Hepatocyte (in vitro differentiated cells): ENCODE measurements around the gene RNF168. TPM values are rescaled to one million over a fixed set of nuclear protein-coding genes. Genes with fewer than 3 reads are reported as not detected.
"Not testable (repeated sequence)": the region's sequence is repeated elsewhere in the genome, so short reads cannot be mapped to it uniquely, and the experiment has no call there.

Experiments used
- DNase-seq: peaks from one replicate; pipeline ENCODE4 v3.0.0-alpha.2; 2016; ENCODE audit warnings: low spot score
- H2AFZ ChIP-seq: fragments of 200-600 bp; sonication (generic); 2 replicates; pipeline ENCODE4 v1.6.0; 2016; ENCODE audit warnings: antibody characterized with exemption, mild to moderate bottlenecking
- H3K27ac ChIP-seq: fragments of 200-600 bp; sonication (generic); 2 replicates; pipeline ENCODE4 v1.5.1; 2016; ENCODE audit warnings: mild to moderate bottlenecking
- H3K27me3 ChIP-seq: fragments of 200-600 bp; sonication (generic); 2 replicates; pipeline ENCODE4 v1.6.1; 2016
- H3K36me3 ChIP-seq: fragments of 200-600 bp; sonication (generic); replicated peaks from 2 replicates; pipeline ENCODE4 v1.5.1; 2016; ENCODE audit warnings: low read depth; ENCODE audit not compliant: insufficient read depth
- H3K4me1 ChIP-seq: fragments of 200-600 bp; sonication (generic); 2 replicates; pipeline ENCODE4 v1.5.1; 2016; ENCODE audit warnings: mild to moderate bottlenecking, moderate library complexity; ENCODE audit not compliant: insufficient read depth
- H3K4me2 ChIP-seq: fragments of 200-600 bp; sonication (generic); 2 replicates; pipeline ENCODE4 v1.6.0; 2016
- H3K4me3 ChIP-seq: fragments of 200-600 bp; sonication (generic); 2 replicates; pipeline ENCODE4 v1.5.1; 2016; ENCODE audit warnings: mild to moderate bottlenecking
- H3K79me2 ChIP-seq: fragments of 200-600 bp; sonication (generic); 2 replicates; pipeline ENCODE4 v1.6.0; 2017; ENCODE audit warnings: mild to moderate bottlenecking
- H3K9me2 ChIP-seq: fragments of 200-600 bp; sonication (generic); replicated peaks from 2 replicates; pipeline ENCODE4 v1.6.0; 2017; ENCODE audit warnings: mild to moderate bottlenecking; ENCODE audit not compliant: insufficient read depth
- H3K9me3 ChIP-seq: fragments of 200-600 bp; sonication (generic); 2 replicates; pipeline ENCODE4 v1.5.1; 2016; ENCODE audit warnings: low read depth, mild to moderate bottlenecking
- H4K20me1 ChIP-seq: fragments of 200-600 bp; sonication (generic); 2 replicates; pipeline ENCODE4 v1.6.0; 2016; ENCODE audit warnings: mild to moderate bottlenecking; ENCODE audit not compliant: insufficient read depth, poor library complexity, severe bottlenecking
- CTCF ChIP-seq: fragments of 200-600 bp; sonication (generic); IDR thresholded peaks from 2 replicates; pipeline ENCODE4 v1.5.1; 2016; ENCODE audit warnings: antibody characterized with exemption, mild to moderate bottlenecking; ENCODE audit not compliant: poor library complexity
- EZH2 ChIP-seq: fragments of 200-600 bp; sonication (generic); IDR thresholded peaks from 2 replicates; pipeline ENCODE4 v1.6.1; 2016; ENCODE audit warnings: antibody characterized with exemption, mild to moderate bottlenecking, borderline replicate concordance
- EZH2phosphoT487 ChIP-seq: fragments of 200-600 bp; sonication (generic); IDR thresholded peaks from one replicate; pipeline ENCODE4 v1.6.1; 2018; ENCODE audit warnings: antibody characterized with exemption, mild to moderate bottlenecking, low read depth, moderate library complexity; ENCODE audit not compliant: unreplicated experiment, severe bottlenecking
- WGBS: methylation state at CpG from one replicate; pipeline ENCODE4 v1.1.6; 2016; ENCODE audit warnings: low lambda C conversion rate; ENCODE audit errors: missing lambda C conversion rate; 5-methylcytosine and 5-hydroxymethylcytosine counted together
- polyA plus RNA-seq: library from polyadenylated mRNA; unstranded; fragments of >200 nt; fragmentation: Nextera tagmentation; extraction: Ambion mirVana; gene quantifications from 2 replicates; pipeline ENCODE4 v1.2.1, GENCODE V29; 2016
- total RNA-seq: library from RNA; depleted of rRNA; stranded (reverse); fragments of >200 nt; gene quantifications from 2 replicates; pipeline ENCODE4 v1.2.3, GENCODE V29; 2014

RNF168 gene
- total and polyA plus RNA-seq, 2 experiments from 2014 or later, result 5.3 to 13.5 TPM

DNA sequence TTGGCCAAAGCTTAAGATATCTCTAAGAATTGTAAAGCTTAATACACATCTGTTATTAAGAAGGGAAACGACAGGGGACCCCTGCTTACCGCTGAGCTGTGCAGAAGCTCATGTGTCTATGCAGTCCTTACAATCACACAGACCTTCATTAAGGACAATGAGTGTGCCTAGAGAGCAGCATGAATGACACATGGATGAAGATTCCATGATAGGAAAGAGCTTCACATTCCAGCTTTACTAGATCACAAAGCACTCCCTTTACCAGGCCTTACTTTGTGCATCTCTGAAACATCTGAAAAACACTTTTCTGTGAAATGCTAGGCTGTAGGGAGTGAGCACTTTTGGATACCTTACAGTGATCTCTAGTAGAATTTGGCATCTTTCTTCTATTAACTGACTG is 32.0 kb downstream of the RNF168 start:
- 85% methylated on average over 2 of the region's 2 CpGs for WGBS
- no peaks in the 10 kb centered on the region for H3K4me1 ChIP-seq
- H3K27me3 ChIP-seq, result no peaks in the 10 kb centered on the region
- no peak overlapping the region for H2AFZ ChIP-seq
- H4K20me1 ChIP-seq, result no peaks in the 10 kb centered on the region
- peaks cover 2% of the 10 kb centered on the region for H3K79me2 ChIP-seq
- no peaks in the 10 kb centered on the region for H3K9me3 ChIP-seq
- H3K9me2 ChIP-seq, result no peaks in the 10 kb centered on the region
- H3K4me2 ChIP-seq, result no peak overlapping the region
- H3K4me3 ChIP-seq, result no peak overlapping the region
- no peak for DNase-seq
- TF ChIP-seq EZH2 (no peak), EZH2phosphoT487 (no peak), CTCF (no peak)
- H3K36me3 ChIP-seq, result no peaks in the 10 kb centered on the region
- no peak overlapping the region for H3K27ac ChIP-seq

- not testable (repeated sequence) for H3K79me2 ChIP-seq, H2AFZ ChIP-seq, H3K4me1 ChIP-seq, H4K20me1 ChIP-seq, DNase-seq, H3K27me3 ChIP-seq, H3K4me2 ChIP-seq, H3K27ac ChIP-seq, H3K9me2 ChIP-seq, H3K4me3 ChIP-seq, H3K9me3 ChIP-seq, H3K36me3 ChIP-seq
- 98% methylated on average over 3 of the region's 3 CpGs for WGBS
Measured at GRCh38 chr3:196470182-196470581, 33.4 kb downstream of the RNF168 start.

GRCh38 chr3:196463804-196464203 is 39.8 kb downstream of the RNF168 start:
- no peaks in the 10 kb centered on the region for H3K27me3 ChIP-seq
- no peaks in the 10 kb centered on the region for H4K20me1 ChIP-seq
- no peak overlapping the region for H2AFZ ChIP-seq
- H3K4me3 ChIP-seq, result no peak overlapping the region
- H3K9me3 ChIP-seq, result no peaks in the 10 kb centered on the region
- DNase-seq, result no peak
- H3K79me2 ChIP-seq, result no peaks in the 10 kb centered on the region
- no peaks in the 10 kb centered on the region for H3K36me3 ChIP-seq
- H3K9me2 ChIP-seq, result no peaks in the 10 kb centered on the region
- 95% methylated on average over 3 of the region's 3 CpGs for WGBS
- H3K27ac ChIP-seq, result no peak overlapping the region
- H3K4me2 ChIP-seq, result no peak overlapping the region
- TF ChIP-seq CTCF (no peak), EZH2 (no peak), EZH2phosphoT487 (no peak)
- H3K4me1 ChIP-seq, result no peaks in the 10 kb centered on the region

- H3K27ac ChIP-seq, result no peak overlapping the region
- 48% methylated on average over 2 of the region's 2 CpGs for WGBS
- TF ChIP-seq EZH2phosphoT487 (no peak), EZH2 (no peak), CTCF (no peak)
Measured at GRCh38 chr3:196463478-196463756, 40.2 kb downstream of the RNF168 start.

GRCh38 chr3:196462680-196463477 is 40.7 kb downstream of the RNF168 start:
- H3K79me2 ChIP-seq, H2AFZ ChIP-seq: not testable (repeated sequence)

More at GRCh38 chr3:196463478-196463756, 40.2 kb downstream of the RNF168 start:
- Histone ChIP-seq H2AFZ (no peak overlapping the region), H3K36me3 (no peaks in the 10 kb centered on the region), H3K9me3 (no peaks in the 10 kb centered on the region), H3K27me3 (no peaks in the 10 kb centered on the region), H3K79me2 (no peaks in the 10 kb centered on the region), H3K4me3 (no peak overlapping the region), H4K20me1 (no peaks in the 10 kb centered on the region), H3K4me1 (no peaks in the 10 kb centered on the region), H3K4me2 (no peak overlapping the region), H3K9me2 (no peaks in the 10 kb centered on the region)
- DNase-seq, result no peak

More at GRCh38 chr3:196462680-196463477, 40.7 kb downstream of the RNF168 start:
- 85% methylated on average over 1 of the region's 1 CpG for WGBS
- not testable (repeated sequence) for H4K20me1 ChIP-seq, H3K4me2 ChIP-seq, H3K9me3 ChIP-seq, H3K4me3 ChIP-seq, H3K27ac ChIP-seq, DNase-seq, H3K27me3 ChIP-seq, H3K36me3 ChIP-seq, H3K9me2 ChIP-seq, H3K4me1 ChIP-seq
